ENCODE results near the gene CENPL.

DNA sequence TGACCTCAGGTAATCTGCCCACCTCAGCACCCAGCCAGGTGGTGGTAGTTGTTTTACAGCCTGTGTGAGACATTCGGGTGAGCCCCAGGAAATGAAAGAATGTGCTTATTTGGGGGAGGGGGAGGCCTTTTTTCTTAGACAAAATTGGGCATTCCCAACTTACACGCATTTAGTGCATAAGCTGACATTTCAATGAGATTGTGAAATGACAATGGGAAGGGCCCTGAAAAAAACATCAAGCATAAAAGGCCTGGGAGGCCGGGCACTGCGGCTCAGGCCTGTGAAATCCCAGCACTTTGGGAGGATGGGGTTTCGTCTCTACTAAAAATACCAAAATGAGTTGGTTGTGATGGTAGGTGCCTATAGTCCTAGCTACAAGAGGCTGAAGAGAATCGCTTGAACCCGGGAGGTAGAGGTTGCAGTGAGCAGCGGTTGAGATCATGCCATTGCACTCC lies 38.1 kb upstream of the CENPL start:
- TF ChIP-seq WRNIP1 (IDR thresholded peaks at IDR 0.05; ENCODE audit: borderline replicate concordance, low read depth, low read length): no peak
- no peak for TF ChIP-seq CBFB (IDR thresholded peaks at IDR 0.05; ENCODE audit: low read depth)
- TF ChIP-seq, protein P1, sequence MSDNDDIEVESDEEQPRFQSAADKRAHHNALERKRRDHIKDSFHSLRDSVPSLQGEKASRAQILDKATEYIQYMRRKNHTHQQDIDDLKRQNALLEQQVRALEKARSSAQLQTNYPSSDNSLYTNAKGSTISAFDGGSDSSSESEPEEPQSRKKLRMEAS (IDR thresholded peaks at IDR 0.05; ENCODE audit: low read depth, low read length): no peak
- TF ChIP-seq CHD1 (IDR thresholded peaks at IDR 0.05; ENCODE audit: low read depth, low read length): no peak
- no peak for TF ChIP-seq RFX5 (IDR thresholded peaks at IDR 0.05; ENCODE audit: low read depth, low read length)
- TF ChIP-seq CEBPZ (IDR thresholded peaks at IDR 0.05; ENCODE audit: low read depth, low read length): no peak
- peak; percentile 39; the same call in 1 of the 2 replicates for TF ChIP-seq CREB1 (IDR thresholded peaks at IDR 0.05; ENCODE audit: low read depth)
- no peak for TF ChIP-seq EP300 (IDR thresholded peaks at IDR 0.05; ENCODE audit: borderline replicate concordance in 1 of 2, control insufficient read depth in 1 of 2, low read depth in 2 of 2, low read length in 2 of 2)
- TF ChIP-seq EZH2 (IDR thresholded peaks at IDR 0.05; ENCODE audit: borderline replicate concordance, control insufficient read depth, low read depth, low read length): no peak
- no peak for TF ChIP-seq SIN3A (IDR thresholded peaks at IDR 0.05; ENCODE audit: low read depth, low read length)
- TF ChIP-seq POLR2A (IDR thresholded peaks at IDR 0.05; ENCODE audit: low read depth, low read length): no peak
- TF ChIP-seq NFIC (IDR thresholded peaks at IDR 0.05; ENCODE audit: low read depth, low read length): no peak

Data from GM12878 (cell line).